OCI-LY7 (cell line): Measurements from ENCODE around the gene ZNF672. TPM values are rescaled to one million over a fixed set of nuclear protein-coding genes. Genes with fewer than 3 reads are reported as not detected.

Source experiments
- BruUV-seq: library from RNA; stranded (reverse); fragments of 400-500 nt; replicated peaks from 2 replicates; lab custom pipeline; 2021; lab: Mats Ljungman, UMichigan
- CTCF ChIA-PET: fragments of 300-600 bp; sonication (Branson Sonifier 250); formaldehyde crosslinking; loops from one replicate; lab custom pipeline; 2022; ENCODE audit warnings: antibody characterized with exemption; ENCODE audit not compliant: unreplicated experiment; lab: Charles Lee
- POLR2A ChIA-PET: fragments of 300-600 bp; sonication (Branson Sonifier 250); formaldehyde crosslinking; loops from one replicate; lab custom pipeline; 2022; ENCODE audit warnings: antibody characterized with exemption; lab: Charles Lee
- DNase-seq: peaks from one replicate; pipeline ENCODE4 v3.0.0-alpha.2; 2015; ENCODE audit warnings: low spot score
- H2AFZ ChIP-seq: fragments of 200-600 bp; sonication (generic), shearing (Covaris generic); 2 replicates; pipeline ENCODE4 v1.6.1; 2014; ENCODE audit warnings: mild to moderate bottlenecking, antibody characterized with exemption, low read length, moderate library complexity
- H3K27ac ChIP-seq: fragments of 200-600 bp; sonication (generic); 2 replicates; pipeline ENCODE4 v1.5.1; 2014; ENCODE audit warnings: mixed run types, low read depth, mild to moderate bottlenecking, moderate library complexity, low read length, inconsistent platforms; ENCODE audit not compliant: poor library complexity, severe bottlenecking
- H3K36me3 ChIP-seq: fragments of 200-600 bp; sonication (generic); 2 replicates; pipeline ENCODE4 v1.6.1; 2014; ENCODE audit warnings: mild to moderate bottlenecking, antibody characterized with exemption, low read length, moderate library complexity, mixed read lengths; ENCODE audit not compliant: insufficient read depth
- H3K4me1 ChIP-seq: fragments of 200-600 bp; sonication (generic); 2 replicates; pipeline ENCODE4 v1.5.1; 2014; ENCODE audit warnings: mild to moderate bottlenecking, low read length; ENCODE audit not compliant: insufficient read depth, poor library complexity, severe bottlenecking
- H3K4me2 ChIP-seq: fragments of 200-600 bp; sonication (generic); 2 replicates; pipeline ENCODE4 v1.6.1; 2014; ENCODE audit warnings: mild to moderate bottlenecking, low read length
- H3K4me3 ChIP-seq: fragments of 200-600 bp; sonication (generic); 2 replicates; pipeline ENCODE4 v1.5.1; 2014; ENCODE audit warnings: mild to moderate bottlenecking, low read depth, low read length; ENCODE audit not compliant: poor library complexity, severe bottlenecking
- H3K79me2 ChIP-seq: fragments of 200-600 bp; sonication (generic); 2 replicates; pipeline ENCODE4 v1.6.1; 2016; ENCODE audit warnings: low read depth, mild to moderate bottlenecking, low read length, moderate library complexity, mixed read lengths; ENCODE audit not compliant: insufficient read depth
- H3K9me2 ChIP-seq: fragments of 200-600 bp; sonication (generic); 2 replicates; pipeline ENCODE4 v1.6.1; 2016; ENCODE audit warnings: mild to moderate bottlenecking, low read length, mixed read lengths; ENCODE audit not compliant: insufficient read depth
- H3K9me3 ChIP-seq: fragments of 200-600 bp; sonication (generic); 2 replicates; pipeline ENCODE4 v1.6.1; 2014; ENCODE audit warnings: mild to moderate bottlenecking, mixed run types, low read length, mixed read lengths
- H4K20me1 ChIP-seq: fragments of 200-600 bp; sonication (generic); 2 replicates; pipeline ENCODE4 v1.6.1; 2014; ENCODE audit warnings: mild to moderate bottlenecking, antibody characterized with exemption, low read length, moderate library complexity, mixed read lengths; ENCODE audit not compliant: insufficient read depth
- EZH2phosphoT487 ChIP-seq: fragments of 200-600 bp; sonication (generic); IDR thresholded peaks from 2 replicates; pipeline ENCODE4 v1.6.1; 2018; ENCODE audit warnings: low read depth, borderline replicate concordance, mild to moderate bottlenecking, mixed run types, antibody characterized with exemption, low read length, moderate library complexity, mixed read lengths
- intact Hi-C: fragments of 100-400 bp; cut with micrococcal nuclease; formaldehyde crosslinking; loops from one replicate; pipeline ENCODE4 v1.10.0; 2022; ENCODE audit not compliant: unreplicated experiment
- total RNA-seq, 2 experiments: library from RNA; depleted of rRNA in 1 of 2; stranded (reverse); fragments of >200 nt in 1 of 2; shearing (Covaris generic) in 1 of 2; gene quantifications; 2 replicates each; pipeline ENCODE4 v1.2.3, GENCODE V29; 2014 to 2022
- TF ChIP-seq, protein P1 (sequence below): fragments of 200-600 bp; sonication (generic); conservative IDR thresholded peaks from 2 replicates; pipeline ENCODE4 v1.5.1; 2014; ENCODE audit warnings: mild to moderate bottlenecking, antibody characterized with exemption, low read length, moderate library complexity, mixed read lengths

Gene ZNF672
- total RNA-seq, 2 experiments from 2014 or later, result 52.7 to 56.1 TPM

DNA sequence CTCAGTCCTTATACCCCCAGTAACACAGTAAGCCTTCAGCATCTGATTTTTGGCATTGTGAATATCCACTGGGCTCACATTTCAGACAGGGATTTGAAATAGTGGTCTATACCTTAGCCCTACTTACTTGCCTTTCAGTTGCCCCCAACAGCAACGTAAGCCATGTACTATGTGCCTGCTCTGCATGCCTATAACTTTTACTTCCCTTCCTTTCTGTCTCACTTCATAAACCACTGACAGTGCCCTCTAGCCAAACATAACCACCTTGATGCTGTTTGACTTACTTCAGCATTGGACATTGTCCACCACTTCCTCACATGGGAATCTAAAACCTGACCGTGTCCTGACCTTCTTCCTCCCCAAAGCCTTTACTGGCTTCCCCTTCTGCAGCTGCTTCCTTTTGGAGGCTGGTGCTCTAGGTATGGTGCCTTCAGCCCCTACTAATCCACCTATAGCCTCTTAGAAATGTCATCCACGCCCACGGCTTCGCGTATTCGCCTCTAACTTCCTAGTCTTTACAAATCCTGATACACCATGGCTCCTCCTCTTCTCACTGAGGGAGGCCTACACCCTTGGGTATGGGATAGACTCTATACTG lies 3.6 kb upstream of the ZNF672 start:
- Histone ChIP-seq H3K9me2 (no peaks in the 10 kb centered on the region), H2AFZ (no peak overlapping the region), H4K20me1 (no peaks in the 10 kb centered on the region), H3K9me3 (no peaks in the 10 kb centered on the region), H3K4me2 (no peak overlapping the region), H3K79me2 (peaks cover 5% of the 10 kb centered on the region; the same call in 1 of the 2 replicates), H3K4me1 (peaks cover 20% of the 10 kb centered on the region), H3K27ac (no peak overlapping the region), H3K4me3 (no peak overlapping the region), H3K36me3 (no peaks in the 10 kb centered on the region)
- intact Hi-C loops, result no loop called here
- TF ChIP-seq, protein P1, sequence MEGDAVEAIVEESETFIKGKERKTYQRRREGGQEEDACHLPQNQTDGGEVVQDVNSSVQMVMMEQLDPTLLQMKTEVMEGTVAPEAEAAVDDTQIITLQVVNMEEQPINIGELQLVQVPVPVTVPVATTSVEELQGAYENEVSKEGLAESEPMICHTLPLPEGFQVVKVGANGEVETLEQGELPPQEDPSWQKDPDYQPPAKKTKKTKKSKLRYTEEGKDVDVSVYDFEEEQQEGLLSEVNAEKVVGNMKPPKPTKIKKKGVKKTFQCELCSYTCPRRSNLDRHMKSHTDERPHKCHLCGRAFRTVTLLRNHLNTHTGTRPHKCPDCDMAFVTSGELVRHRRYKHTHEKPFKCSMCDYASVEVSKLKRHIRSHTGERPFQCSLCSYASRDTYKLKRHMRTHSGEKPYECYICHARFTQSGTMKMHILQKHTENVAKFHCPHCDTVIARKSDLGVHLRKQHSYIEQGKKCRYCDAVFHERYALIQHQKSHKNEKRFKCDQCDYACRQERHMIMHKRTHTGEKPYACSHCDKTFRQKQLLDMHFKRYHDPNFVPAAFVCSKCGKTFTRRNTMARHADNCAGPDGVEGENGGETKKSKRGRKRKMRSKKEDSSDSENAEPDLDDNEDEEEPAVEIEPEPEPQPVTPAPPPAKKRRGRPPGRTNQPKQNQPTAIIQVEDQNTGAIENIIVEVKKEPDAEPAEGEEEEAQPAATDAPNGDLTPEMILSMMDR, result no peak
- TF ChIP-seq EZH2phosphoT487, result no peak
- BruUV-seq, result no TSS peak
- ChIA-PET POLR2A (interaction anchor here (0.5 kb wide), 1 partner anchor 9 kb away, joined by 5 read pairs; the partner anchor contains the start of gene SH3BP5L), CTCF (no interaction called here)
- no peak for DNase-seq

DNA sequence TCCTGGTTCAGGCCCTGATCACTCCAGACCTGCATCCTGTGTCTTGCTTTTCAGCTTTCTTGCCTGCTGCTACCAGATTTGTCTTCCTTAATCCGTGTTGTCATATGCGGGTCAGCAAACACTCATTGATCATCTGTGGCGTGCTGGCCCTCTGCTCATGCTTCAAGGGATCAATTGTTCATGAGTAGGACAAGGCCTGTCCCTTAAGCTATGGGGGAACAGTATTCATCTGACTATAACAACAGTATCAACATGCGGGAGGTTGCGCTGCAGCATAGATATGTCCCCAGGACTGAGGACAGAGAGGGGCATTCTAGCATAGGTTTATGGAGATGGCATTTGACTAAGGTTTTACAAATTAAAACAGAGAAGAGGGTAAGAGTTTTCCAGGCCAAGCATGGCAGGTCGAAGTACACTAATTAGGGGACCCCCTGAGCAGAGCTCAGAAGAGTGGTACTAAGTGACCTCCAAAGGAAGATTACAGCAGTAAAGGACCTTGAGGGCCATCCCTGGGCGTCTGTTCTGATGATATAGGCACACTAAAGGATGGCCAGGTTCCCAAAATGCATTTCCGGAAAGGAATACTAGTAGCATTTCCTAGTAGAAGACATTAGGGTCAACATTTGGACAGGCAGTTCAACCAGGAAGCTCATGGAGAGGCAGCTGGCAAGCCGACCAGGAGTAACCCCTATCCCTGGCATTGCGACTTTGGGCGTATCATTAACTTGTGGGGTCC lies 811 bp upstream of the ZNF672 start:
- no peak for DNase-seq
- H3K9me2 ChIP-seq, result no peaks in the 10 kb centered on the region
- H3K4me1 ChIP-seq, result peaks cover 24% of the 10 kb centered on the region
- peak overlapping the region; percentile 86 for H3K4me3 ChIP-seq
- BruUV-seq, result TSS peak; percentile 88
- H4K20me1 ChIP-seq, result no peaks in the 10 kb centered on the region
- no peak for TF ChIP-seq EZH2phosphoT487
- TF ChIP-seq, protein P1, result no peak
- H3K36me3 ChIP-seq, result peaks cover under 1% of the 10 kb centered on the region; the same call in 1 of the 2 replicates
- H3K4me2 ChIP-seq, result peak overlapping the region; percentile 89
- ChIA-PET CTCF (interaction anchor here (1.0 to 1.3 kb wide), 2 partner anchors 8 to 21 kb away, joined by 3 to 7 read pairs; partner anchors contain the start of gene ZNF692), POLR2A (interaction anchor here (1.1 to 5.5 kb wide), 13 partner anchors 10 to 69 kb away, joined by 3 to 70 read pairs (median 8); partner anchors contain the start of genes PGBD2, SH3BP5L and ZNF692)
- H3K79me2 ChIP-seq, result peaks cover 16% of the 10 kb centered on the region
- intact Hi-C loops, result no loop called here
- peak overlapping the region; percentile 74 for H3K27ac ChIP-seq
- H2AFZ ChIP-seq, result peak overlapping the region; percentile 85
- H3K9me3 ChIP-seq, result no peaks in the 10 kb centered on the region
